DOHH2 (cell line): Measurements from ENCODE around the gene ATG4A.

Source experiments
- H3F3A ChIP-seq: fragments of 200-600 bp; sonication (generic), shearing (Covaris generic); 2 replicates; pipeline ENCODE4 v1.6.0; 2016; ENCODE audit warnings: antibody characterized with exemption, mild to moderate bottlenecking; ENCODE audit not compliant: control insufficient read depth, insufficient read depth
- H3K27ac ChIP-seq: fragments of 200-600 bp; sonication (generic); 2 replicates; pipeline ENCODE4 v1.5.1; 2014; ENCODE audit warnings: low read depth, mild to moderate bottlenecking, low read length, moderate library complexity
- H3K27me3 ChIP-seq: fragments of 200-600 bp; sonication (generic); 2 replicates; pipeline ENCODE4 v1.6.1; 2014; ENCODE audit warnings: mild to moderate bottlenecking, low read length, mixed read lengths; ENCODE audit not compliant: control insufficient read depth
- H3K36me3 ChIP-seq: fragments of 200-600 bp; sonication (generic); 2 replicates; pipeline ENCODE4 v1.6.1; 2014; ENCODE audit warnings: mild to moderate bottlenecking, low read length, moderate library complexity, mixed read lengths; ENCODE audit not compliant: control insufficient read depth
- H3K4me1 ChIP-seq: fragments of 200-600 bp; sonication (generic); 2 replicates; pipeline ENCODE4 v1.6.1; 2014; ENCODE audit warnings: mild to moderate bottlenecking, low read length, mixed read lengths; ENCODE audit not compliant: control insufficient read depth
- H3K4me2 ChIP-seq: fragments of 200-600 bp; sonication (generic); 2 replicates; pipeline ENCODE4 v1.6.0; 2014; ENCODE audit warnings: mild to moderate bottlenecking, low read length, moderate library complexity
- H3K4me3 ChIP-seq: fragments of 200-600 bp; sonication (generic); 2 replicates; pipeline ENCODE4 v1.5.1; 2014; ENCODE audit warnings: mild to moderate bottlenecking, low read length, mixed read lengths
- H3K79me2 ChIP-seq: fragments of 200-600 bp; sonication (generic); 2 replicates; pipeline ENCODE4 v1.6.1; 2014; ENCODE audit warnings: mild to moderate bottlenecking, low read length, mixed read lengths; ENCODE audit not compliant: control insufficient read depth
- H3K9me2 ChIP-seq: fragments of 200-600 bp; sonication (generic); replicated peaks from 2 replicates; pipeline ENCODE4 v1.6.1; 2014; ENCODE audit warnings: mild to moderate bottlenecking, low read length, mixed read lengths; ENCODE audit not compliant: control insufficient read depth
- H3K9me3 ChIP-seq: fragments of 200-600 bp; sonication (generic); 2 replicates; pipeline ENCODE4 v1.6.1; 2014; ENCODE audit warnings: antibody characterized with exemption, low read length, mixed read lengths; ENCODE audit not compliant: control insufficient read depth, insufficient read depth
- H4K20me1 ChIP-seq: fragments of 200-600 bp; sonication (generic); 2 replicates; pipeline ENCODE4 v1.6.0; 2014; ENCODE audit warnings: low read depth, mild to moderate bottlenecking, antibody characterized with exemption, low read length, moderate library complexity; ENCODE audit not compliant: control insufficient read depth, insufficient read depth
- EZH2phosphoT487 ChIP-seq: fragments of 200-600 bp; sonication (generic); IDR thresholded peaks from 2 replicates; pipeline ENCODE4 v1.6.1; 2017; ENCODE audit warnings: borderline replicate concordance, mild to moderate bottlenecking, antibody characterized with exemption, low read length, moderate library complexity, mixed read lengths
- TF ChIP-seq, protein P1 (sequence below): fragments of 200-600 bp; sonication (generic); IDR thresholded peaks from one replicate; pipeline ENCODE4 v1.5.1; 2014; ENCODE audit warnings: antibody characterized with exemption, mild to moderate bottlenecking, low read depth, low read length; ENCODE audit not compliant: poor library complexity, severe bottlenecking

ATG4A gene

DNA sequence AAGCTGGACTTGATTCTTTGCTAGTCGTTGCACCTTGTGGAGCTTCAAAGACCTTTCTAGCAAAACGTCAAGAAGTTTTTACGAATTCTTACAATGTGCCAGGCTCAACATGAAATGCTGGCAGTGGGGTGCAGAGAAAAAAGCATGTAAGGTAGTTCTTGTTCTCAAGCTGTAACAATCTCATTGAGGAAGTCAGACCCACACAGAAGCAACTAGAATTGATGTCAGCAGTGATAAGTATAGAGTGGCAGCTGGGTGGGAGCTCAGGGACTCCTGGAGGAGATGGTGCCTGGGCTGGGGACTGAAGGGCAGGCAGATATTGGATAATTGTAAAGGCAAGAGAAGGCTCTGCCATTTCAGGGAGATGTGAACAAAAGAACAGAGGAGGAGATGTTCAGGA lies 82.3 kb downstream of the ATG4A start:
- no peak for TF ChIP-seq EZH2phosphoT487
- TF ChIP-seq, protein P1, sequence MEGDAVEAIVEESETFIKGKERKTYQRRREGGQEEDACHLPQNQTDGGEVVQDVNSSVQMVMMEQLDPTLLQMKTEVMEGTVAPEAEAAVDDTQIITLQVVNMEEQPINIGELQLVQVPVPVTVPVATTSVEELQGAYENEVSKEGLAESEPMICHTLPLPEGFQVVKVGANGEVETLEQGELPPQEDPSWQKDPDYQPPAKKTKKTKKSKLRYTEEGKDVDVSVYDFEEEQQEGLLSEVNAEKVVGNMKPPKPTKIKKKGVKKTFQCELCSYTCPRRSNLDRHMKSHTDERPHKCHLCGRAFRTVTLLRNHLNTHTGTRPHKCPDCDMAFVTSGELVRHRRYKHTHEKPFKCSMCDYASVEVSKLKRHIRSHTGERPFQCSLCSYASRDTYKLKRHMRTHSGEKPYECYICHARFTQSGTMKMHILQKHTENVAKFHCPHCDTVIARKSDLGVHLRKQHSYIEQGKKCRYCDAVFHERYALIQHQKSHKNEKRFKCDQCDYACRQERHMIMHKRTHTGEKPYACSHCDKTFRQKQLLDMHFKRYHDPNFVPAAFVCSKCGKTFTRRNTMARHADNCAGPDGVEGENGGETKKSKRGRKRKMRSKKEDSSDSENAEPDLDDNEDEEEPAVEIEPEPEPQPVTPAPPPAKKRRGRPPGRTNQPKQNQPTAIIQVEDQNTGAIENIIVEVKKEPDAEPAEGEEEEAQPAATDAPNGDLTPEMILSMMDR, result no peak

DNA sequence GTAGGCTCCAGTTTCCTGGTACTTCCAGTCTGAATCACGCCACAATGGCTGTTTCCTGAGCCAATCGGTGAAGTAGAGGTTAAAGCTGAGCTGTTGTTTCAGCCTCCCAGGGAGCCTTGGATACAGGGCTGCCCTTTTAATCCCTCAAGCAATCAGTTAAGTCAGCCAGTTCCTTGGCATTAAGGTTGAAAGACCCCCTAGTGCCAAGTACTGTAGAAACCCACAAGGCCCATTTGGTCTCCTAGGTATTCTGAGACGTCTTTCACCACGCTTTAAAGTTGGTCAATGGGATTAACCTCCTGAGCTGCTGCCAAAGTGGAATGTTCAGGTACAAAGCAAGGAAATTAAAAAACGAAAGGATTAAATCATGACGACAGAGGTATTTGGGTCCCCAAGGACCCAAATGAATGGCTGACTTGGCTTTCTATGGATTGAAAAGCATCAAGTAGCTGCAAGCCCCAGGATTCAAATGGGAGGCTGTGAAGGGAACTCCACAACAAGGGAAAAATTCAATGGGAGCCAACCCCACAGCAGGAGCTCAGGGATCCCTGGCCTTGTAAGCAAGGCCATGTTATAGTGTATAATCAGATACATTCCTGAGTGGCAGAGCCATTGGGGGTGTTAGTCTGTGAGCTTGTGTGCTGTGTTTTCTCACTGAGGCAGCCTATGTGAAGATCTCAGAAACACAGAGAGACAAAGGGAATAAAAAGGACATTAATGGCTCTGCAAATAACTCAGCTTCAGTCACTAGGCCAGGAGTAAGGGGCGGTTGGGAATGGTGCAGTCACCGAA lies 86.0 kb downstream of the ATG4A start:
- Histone ChIP-seq H3K9me3 (no peaks in the 10 kb centered on the region), H3K4me1 (no peaks in the 10 kb centered on the region), H3K9me2 (no peaks in the 10 kb centered on the region), H3K79me2 (no peaks in the 10 kb centered on the region), H3K27ac (no peak overlapping the region), H3K4me3 (no peak overlapping the region), H3F3A (no peaks in the 10 kb centered on the region), H3K36me3 (no peaks in the 10 kb centered on the region), H3K4me2 (no peak overlapping the region), H4K20me1 (no peaks in the 10 kb centered on the region), H3K27me3 (no peaks in the 10 kb centered on the region)
- TF ChIP-seq, protein P1, result no peak
- no peak for TF ChIP-seq EZH2phosphoT487

More for the DNA sequence above, 82.3 kb downstream of the ATG4A start:
- Histone ChIP-seq H3K4me3 (no peak overlapping the region), H3K36me3 (no peaks in the 10 kb centered on the region), H3K27ac (no peak overlapping the region), H3K9me3 (no peaks in the 10 kb centered on the region), H3K4me1 (no peaks in the 10 kb centered on the region), H3K27me3 (no peaks in the 10 kb centered on the region), H3F3A (no peaks in the 10 kb centered on the region), H3K79me2 (no peaks in the 10 kb centered on the region), H3K9me2 (no peaks in the 10 kb centered on the region), H3K4me2 (no peak overlapping the region), H4K20me1 (no peaks in the 10 kb centered on the region)

DNA sequence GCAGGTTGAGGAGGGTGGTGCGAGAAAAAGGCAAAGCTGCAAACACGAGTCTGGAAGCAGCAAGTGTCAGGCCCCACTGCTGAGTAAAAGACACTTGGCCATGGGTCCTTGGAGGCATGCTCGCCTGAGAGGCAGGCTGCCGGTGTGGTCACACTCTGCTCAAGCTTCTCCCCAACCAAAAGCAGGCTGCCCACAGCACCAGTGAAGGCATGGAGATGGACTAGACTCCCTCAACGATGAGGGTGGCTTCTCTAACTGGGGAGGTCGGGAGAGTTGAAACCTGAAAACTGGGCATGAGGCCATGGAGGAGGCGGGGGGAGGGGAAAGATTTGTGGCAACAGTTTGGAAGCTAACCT lies 86.5 kb downstream of the ATG4A start:
- TF ChIP-seq, protein P1, result no peak
- Histone ChIP-seq H3K4me1 (no peaks in the 10 kb centered on the region), H3K79me2 (no peaks in the 10 kb centered on the region), H4K20me1 (no peaks in the 10 kb centered on the region), H3K27me3 (no peaks in the 10 kb centered on the region), H3K9me2 (no peaks in the 10 kb centered on the region), H3K4me2 (no peak overlapping the region), H3K36me3 (no peaks in the 10 kb centered on the region), H3F3A (no peaks in the 10 kb centered on the region), H3K9me3 (no peaks in the 10 kb centered on the region), H3K4me3 (no peak overlapping the region), H3K27ac (no peak overlapping the region)
